Dermis blood vessel endothelial cell (primary cell): ENCODE data around the gene MCF2L. TPM values are rescaled to one million over a fixed set of nuclear protein-coding genes. Genes with fewer than 3 reads are reported as not detected.

Experiments used
- DNase-seq: peaks from one replicate; pipeline ENCODE4 v3.0.0; 2010
- total RNA-seq: library from RNA; depleted of rRNA; stranded (reverse); fragments of >200 nt; gene quantifications from 2 replicates; pipeline ENCODE4 v1.2.3, GENCODE V29; 2014

Gene MCF2L
- total RNA-seq, 1 donor from 2014 or later: 51.4 TPM

DNA sequence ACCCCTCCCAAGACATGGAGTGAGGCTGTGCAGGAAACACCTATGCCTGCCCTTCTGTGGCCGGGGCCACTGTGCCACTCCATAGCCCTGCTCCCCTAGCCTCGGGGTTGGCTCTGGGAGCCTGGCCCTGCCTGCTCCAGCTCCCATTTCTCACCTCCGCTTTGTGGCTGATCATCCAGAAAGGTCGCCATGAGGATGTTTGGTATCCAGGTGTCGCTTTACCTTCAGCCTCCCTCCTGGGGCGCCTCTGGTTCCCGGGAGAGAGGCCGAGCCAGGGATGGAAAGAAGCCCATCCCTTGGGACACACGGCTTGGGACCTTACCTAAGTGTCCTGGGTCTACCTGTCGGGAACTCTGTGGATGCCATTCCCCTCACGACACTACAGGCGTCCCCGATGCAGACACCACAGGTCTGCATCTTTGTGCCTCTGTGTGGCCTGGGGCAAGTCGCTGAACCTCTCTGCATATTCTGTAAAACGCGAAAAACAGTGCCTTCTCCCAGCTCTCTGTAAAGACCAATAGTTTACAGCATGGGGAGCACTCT lies 3.4 kb upstream of the MCF2L start:
- no peak for DNase-seq

DNA sequence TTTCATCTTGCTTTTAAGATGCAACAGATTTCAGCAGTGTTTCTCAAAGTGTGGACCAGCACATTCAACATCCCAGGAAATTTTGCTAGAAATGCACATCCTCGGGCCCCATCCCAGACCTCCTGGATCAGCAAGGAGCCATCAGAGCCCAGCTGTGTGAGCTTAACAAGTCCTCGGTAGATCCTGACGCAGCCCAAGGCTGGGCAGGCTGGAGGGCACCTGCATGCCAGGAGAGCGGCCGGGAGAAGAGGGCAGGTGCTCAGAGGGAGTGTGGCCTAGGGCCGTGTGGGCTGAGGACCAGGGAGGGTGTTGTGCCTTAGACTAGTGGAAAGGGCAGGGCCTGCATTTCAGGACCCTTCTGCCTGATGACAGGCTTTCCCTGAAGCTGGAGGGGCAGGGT lies 2.2 kb upstream of the MCF2L start:
- DNase-seq: no peak

DNA sequence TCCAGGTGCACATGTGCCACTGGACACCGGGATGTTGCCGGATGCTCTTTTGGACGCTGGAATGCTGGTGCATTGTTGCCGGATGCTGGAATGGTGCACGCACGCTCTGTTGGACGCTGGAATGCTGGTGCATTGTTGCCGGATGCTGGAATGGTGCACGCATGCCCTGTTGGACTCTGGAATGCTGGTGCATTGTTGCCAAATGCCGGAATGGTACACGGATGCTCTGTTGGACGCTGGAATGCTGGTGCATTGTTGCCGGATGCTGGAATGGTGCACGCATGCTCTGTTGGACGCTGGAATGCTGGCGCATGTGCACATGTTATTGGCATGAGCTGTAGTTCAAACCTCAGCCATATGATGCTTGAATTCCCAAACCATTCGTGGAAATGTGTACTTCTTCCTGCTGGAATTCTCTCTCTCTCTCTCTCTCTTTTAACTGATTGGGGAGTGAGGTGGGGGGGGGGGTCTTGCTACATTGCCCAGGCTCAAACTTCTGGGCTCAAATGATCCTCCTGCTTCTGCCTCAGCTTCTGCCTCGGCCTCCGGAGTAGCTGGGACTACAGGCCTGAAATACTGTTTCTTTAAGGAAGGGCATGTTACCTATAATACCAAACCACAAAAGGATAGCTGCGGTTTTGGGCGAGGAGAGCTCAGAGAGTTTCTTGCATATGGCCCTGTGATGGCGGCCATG lies 1.2 kb upstream of the MCF2L start:
- DNase-seq: no peak

DNA sequence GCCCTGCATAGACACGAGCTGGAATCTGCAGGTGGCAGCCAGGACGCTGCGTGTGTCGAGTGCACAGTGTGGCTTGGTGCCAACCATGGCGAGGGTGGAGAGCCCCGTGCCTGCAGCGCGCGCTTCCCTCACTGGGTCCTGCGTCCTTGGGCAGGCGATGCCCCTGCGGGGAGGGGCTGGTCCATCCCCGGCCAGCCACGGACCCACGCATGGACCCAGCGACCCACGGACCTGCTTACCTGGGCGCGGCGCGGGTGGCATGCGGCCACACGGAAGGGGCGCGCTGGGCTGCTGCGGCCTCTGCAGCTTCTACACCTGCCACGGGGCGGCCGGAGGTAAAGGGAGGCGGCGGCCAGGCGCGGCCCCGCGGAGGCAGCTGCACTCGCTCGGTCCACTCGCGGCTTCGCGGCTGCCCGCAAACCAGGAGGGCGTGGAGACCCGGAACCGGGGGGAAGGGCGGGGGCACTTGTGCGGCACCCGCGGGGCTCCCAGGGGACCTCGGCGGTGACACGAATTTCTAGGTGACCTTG lies 569 bp upstream of the MCF2L start:
- no peak for DNase-seq

GRCh38 chr13:112969692-112970338 lies 801 bp downstream of the MCF2L start:
- no peak for DNase-seq

GRCh38 chr13:112970552-112971287 lies 1.7 kb downstream of the MCF2L start:
- DNase-seq: no peak

GRCh38 chr13:112971288-112971643 lies 2.3 kb downstream of the MCF2L start:
- no peak for DNase-seq

GRCh38 chr13:112972258-112972657 lies 3.2 kb downstream of the MCF2L start:
- DNase-seq: no peak

- DNase-seq: no peak
Measured at GRCh38 chr13:112972867-112973576, 4.0 kb downstream of the MCF2L start.

DNA sequence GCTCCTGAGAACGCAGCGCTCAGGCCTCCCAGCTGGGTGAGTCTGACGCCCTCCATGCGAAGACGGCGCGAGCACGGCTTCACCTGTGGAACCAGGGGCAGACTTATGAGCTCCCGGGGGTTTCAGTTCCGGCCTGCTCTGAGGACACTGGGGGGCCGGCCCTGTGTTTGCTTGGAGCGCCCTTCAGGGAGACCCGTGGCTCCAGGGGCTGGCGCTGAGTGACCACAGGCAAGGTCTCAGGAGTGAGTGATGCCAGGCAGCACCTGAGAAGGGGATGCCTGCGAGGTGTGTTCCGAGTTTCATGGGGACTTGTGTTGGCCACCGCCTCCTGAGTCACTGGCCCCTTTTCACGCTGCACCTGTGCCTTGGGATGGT lies 4.5 kb downstream of the MCF2L start:
- no peak for DNase-seq

DNA sequence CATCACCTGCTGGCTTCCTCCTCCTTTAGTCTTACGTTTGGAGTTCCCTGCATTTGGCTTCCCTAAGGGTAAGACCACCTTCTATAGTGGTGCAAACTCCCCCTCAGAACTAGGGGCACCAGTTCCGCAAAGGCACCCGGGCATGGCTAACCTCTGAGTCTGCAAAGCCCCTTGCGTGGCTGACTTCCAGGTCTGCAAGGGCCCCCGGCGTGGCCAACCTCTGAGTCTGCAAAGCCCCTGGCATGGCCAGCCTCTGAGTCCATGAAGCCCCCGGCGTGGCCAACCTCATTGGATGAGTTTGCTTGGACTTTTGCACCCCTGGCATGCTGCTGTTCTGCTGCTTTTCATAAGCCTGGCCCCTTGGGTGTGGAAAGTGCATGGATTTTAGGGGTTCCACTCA lies 5.1 kb downstream of the MCF2L start:
- DNase-seq: no peak

DNA sequence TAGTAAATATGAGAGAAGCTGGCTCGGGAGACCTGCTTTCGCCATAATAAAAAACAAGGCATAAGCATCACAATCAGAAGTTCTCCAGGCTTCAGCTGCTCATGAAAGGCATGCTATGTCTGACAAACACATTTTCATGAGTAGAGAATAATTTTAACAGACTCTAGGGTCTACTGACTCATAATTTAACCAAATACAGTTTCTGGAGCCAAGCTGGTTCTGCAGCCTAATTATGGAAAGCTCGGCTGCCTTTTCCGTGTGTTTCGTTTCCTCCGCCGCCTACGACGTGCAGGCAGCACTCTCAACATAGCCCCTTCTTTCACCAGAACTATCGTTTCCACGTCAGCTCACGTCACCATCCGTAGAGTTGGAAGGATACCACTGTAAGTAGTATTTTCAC lies 5.7 kb downstream of the MCF2L start:
- no peak for DNase-seq

DNA sequence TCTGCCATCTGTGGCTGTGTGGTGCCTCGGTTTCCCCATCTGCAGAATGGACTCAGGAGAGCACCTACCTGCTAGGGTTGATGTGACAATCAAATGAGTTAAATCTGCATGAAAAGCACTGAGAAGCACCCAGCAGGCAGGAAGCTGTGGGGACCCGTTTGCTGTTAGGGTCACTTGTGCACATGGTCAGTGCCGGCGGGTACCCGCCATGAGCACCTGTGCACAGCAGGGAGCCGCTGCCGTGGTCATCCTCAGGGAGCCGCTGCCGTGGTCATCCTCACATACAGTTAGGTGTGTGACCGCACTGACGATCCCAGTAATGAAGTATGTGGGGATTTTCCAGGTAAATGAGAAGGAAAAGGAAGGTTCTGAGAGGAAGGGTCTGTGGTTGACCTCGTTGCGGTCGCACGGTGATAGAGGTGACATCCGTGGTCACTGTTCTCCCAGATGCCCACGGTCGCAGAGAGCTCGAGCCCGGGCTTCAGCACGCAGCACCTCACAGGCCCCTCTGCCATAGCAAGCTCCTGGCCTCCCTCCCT lies 6.5 kb downstream of the MCF2L start:
- DNase-seq: no peak

DNA sequence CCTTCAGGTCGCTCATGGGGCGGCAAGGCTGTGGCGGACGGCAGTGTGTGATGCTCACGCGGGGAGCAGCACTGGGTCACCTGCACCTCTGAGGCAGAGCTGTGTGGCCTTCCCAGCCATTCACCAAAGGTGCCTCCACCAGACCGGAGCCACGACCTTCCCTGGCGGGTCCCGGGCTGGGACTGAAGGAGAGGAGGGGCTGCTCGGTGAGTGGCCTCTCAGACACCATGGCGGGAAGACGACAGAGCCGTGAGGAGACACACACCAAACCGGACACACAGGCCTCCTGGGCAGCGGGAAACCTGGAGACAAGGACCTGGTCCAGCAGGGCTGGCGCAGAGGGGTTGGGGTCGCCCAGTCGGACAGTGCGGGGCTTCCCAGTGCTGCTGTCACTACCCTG lies 7.5 kb downstream of the MCF2L start:
- no peak for DNase-seq

- DNase-seq: no peak
Measured at GRCh38 chr13:112977091-112977490, 8.1 kb downstream of the MCF2L start.

- no peak for DNase-seq
Measured at GRCh38 chr13:112977525-112977924, 8.5 kb downstream of the MCF2L start.

GRCh38 chr13:112978561-112979405 lies 9.8 kb downstream of the MCF2L start:
- DNase-seq: no peak

DNA sequence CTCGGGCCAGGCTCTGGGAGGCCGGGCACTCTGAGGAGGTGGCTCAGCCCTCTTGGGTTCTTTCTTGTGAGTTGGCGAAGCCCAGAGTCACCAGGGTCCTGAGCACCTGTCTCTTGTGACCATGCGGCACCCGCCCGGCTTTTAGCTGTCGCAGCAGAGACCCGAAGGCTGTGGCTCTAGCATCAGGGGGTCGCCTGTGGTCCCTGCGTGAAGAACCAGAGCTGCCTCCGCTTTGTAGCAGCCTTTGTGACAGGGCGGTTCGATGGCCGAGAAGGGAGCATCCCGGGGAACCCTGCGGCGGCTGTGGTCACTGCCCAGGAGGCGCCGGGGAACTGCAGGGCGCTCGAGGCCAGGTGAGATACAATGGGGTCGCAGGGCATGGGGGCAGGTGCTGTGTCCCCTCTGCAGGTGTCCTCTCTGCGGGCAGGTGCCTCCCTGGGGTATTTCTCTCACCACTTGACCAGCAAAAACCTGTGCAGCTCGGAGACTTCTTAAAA lies 10.4 kb downstream of the MCF2L start:
- DNase-seq: no peak

DNA sequence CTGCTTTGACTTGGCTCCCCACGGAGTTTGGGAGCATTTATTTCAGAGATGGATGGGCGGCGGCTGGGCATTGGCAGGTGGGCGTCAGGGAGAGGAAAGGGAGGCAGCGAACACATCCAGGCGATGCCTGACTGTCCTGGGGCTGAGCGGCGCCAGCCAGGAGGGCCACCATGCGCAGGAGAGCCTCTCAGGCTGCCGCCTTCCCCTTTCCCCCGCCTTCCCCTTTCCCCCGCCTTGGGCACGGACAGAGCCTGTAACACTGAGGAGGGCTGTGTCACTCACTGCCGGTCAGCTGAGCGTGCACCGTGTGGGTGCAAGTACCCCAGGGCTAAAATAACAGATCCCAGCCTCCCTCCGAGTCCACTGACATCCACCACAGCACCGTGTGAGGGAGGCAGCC lies 11.4 kb downstream of the MCF2L start:
- no peak for DNase-seq

GRCh38 chr13:112981451-112981850 lies 12.4 kb downstream of the MCF2L start:
- DNase-seq: no peak

GRCh38 chr13:112982281-112983041 lies 13.4 kb downstream of the MCF2L start:
- DNase-seq: no peak
